HepG2 (cell line): Measurements from ENCODE around the gene GALNT9. TPM values are rescaled to one million over a fixed set of nuclear protein-coding genes. Genes with fewer than 3 reads are reported as not detected.

ENCODE experiments used
- ATAC-seq: fragments of 200-7000 bp; cut with Tn5 transposase; 3 replicates; pipeline ENCODE4 v1.9.1; 2020; ENCODE audit warnings: mild to moderate bottlenecking, moderate library complexity
- BruUV-seq: library from RNA; stranded (reverse); fragments of 400-500 nt; replicated peaks from 2 replicates; lab custom pipeline; 2021; lab: Mats Ljungman, UMichigan
- CTCF ChIA-PET: fragments of 300-600 bp; formaldehyde crosslinking; extraction: SDS; loops from one replicate; lab custom pipeline; 2021; ENCODE audit warnings: low total read pairs, inconsistent platforms, low intra/inter-chr PET ratio; lab: Yijun Ruan, JAX
- POLR2A ChIA-PET: fragments of 350-600 bp; sonication (Branson Sonifier 250); formaldehyde crosslinking; loops from one replicate; lab custom pipeline; 2020; ENCODE audit warnings: antibody characterized with exemption, inconsistent platforms; lab: Yijun Ruan, JAX
- DNase-seq: peaks from one replicate; pipeline ENCODE4 v3.0.0-alpha.2; 2015; ENCODE audit warnings: low spot score
- FAIRE-seq: peaks from 3 replicates; lab custom pipeline; 2011; peaks lifted over from hg19 to GRCh38; lab: Jason Lieb, UNC
- H2AFZ ChIP-seq: one replicate; pipeline ENCODE4 v1.6.1; 2011; ENCODE audit warnings: low read length, inconsistent platforms
- H3K27ac ChIP-seq: fragments of 300-600 bp; 3 replicates; pipeline ENCODE4 v1.8.0; 2011; ENCODE audit warnings: mixed run types, mild to moderate bottlenecking, mixed read lengths, low read length, inconsistent platforms; ENCODE audit not compliant: insufficient read depth; ENCODE audit errors: extremely low read length
- H3K27me3 ChIP-seq, 2 experiments: fragments of 200-600 bp in 1 of 2; 2 replicates in 1 of 2; 3 replicates in 1 of 2; pipeline versions ENCODE4 v1.6.0 to v1.8.0; 2011; ENCODE audit warnings: low read length in 2 of 2, mild to moderate bottlenecking in 2 of 2, moderate library complexity in 2 of 2, inconsistent platforms in 1 of 2; ENCODE audit not compliant: insufficient read depth in 2 of 2, control insufficient read depth in 1 of 2
- H3K36me3 ChIP-seq, 2 experiments: fragments of 200-600 bp in 1 of 2; replicated peaks in 1 of 2; 2 replicates in 1 of 2; 3 replicates in 1 of 2; pipeline versions ENCODE4 v1.5.1 to v1.8.0; 2011; ENCODE audit warnings: low read length in 2 of 2, inconsistent platforms in 1 of 2; ENCODE audit not compliant: insufficient read depth in 2 of 2, control insufficient read depth in 1 of 2
- H3K4me1 ChIP-seq: 2 replicates; pipeline ENCODE4 v1.5.1; 2012; ENCODE audit warnings: low read length, inconsistent platforms; ENCODE audit not compliant: insufficient read depth
- H3K4me2 ChIP-seq: 2 replicates; pipeline ENCODE4 v1.6.0; 2011; ENCODE audit warnings: low read depth, low read length, inconsistent platforms
- H3K4me3 ChIP-seq, 3 experiments: fragments of 200-600 bp in 1 of 3; sonication (generic), shearing (Covaris generic) in 1 of 3; replicated peaks in 1 of 3; 2 replicates each; pipeline ENCODE4 v1.5.1; 2011 to 2016; ENCODE audit warnings: low read length in 3 of 3, inconsistent platforms in 2 of 3, low read depth in 2 of 3, mild to moderate bottlenecking in 2 of 3, control low read depth in 1 of 3, mixed read lengths in 1 of 3; ENCODE audit not compliant: insufficient read depth in 1 of 3
- H3K79me2 ChIP-seq: one replicate; pipeline ENCODE4 v1.6.1; 2011; ENCODE audit warnings: low read length, inconsistent platforms; ENCODE audit not compliant: insufficient read depth
- H3K9ac ChIP-seq: 2 replicates; pipeline ENCODE4 v1.6.0; 2011; ENCODE audit warnings: mild to moderate bottlenecking, low read depth, low read length, inconsistent platforms; ENCODE audit not compliant: insufficient read depth
- H3K9me3 ChIP-seq: 2 replicates; pipeline ENCODE4 v1.5.1; 2012; ENCODE audit warnings: mild to moderate bottlenecking, low read length
- H4K20me1 ChIP-seq: 2 replicates; pipeline ENCODE4 v1.6.0; 2011; ENCODE audit warnings: inconsistent platforms, mild to moderate bottlenecking, low read length, moderate library complexity; ENCODE audit not compliant: insufficient read depth
- CBX5 ChIP-seq: sonication (generic); formaldehyde crosslinking; IDR thresholded peaks from 2 replicates; pipeline ENCODE4 v1.4.0; 2020; ENCODE audit warnings: missing genetic modification reagents, borderline replicate concordance
- EEA1 ChIP-seq: sonication (generic); formaldehyde crosslinking; IDR thresholded peaks from 2 replicates; pipeline ENCODE4 v1.5.1; 2020; ENCODE audit warnings: mild to moderate bottlenecking, missing genetic modification reagents, borderline replicate concordance
- GABPA ChIP-seq, 2 experiments: IDR thresholded peaks; 2 replicates each; pipeline ENCODE4 v1.6.1; 2011 to 2016; ENCODE audit warnings: low read depth in 2 of 2, low read length in 1 of 2, missing biosample characterization in 1 of 2, missing genetic modification characterization in 1 of 2
- HMG20A ChIP-seq: IDR thresholded peaks from 2 replicates; pipeline ENCODE4 v1.6.1; 2016; ENCODE audit warnings: borderline replicate concordance
- MAF1 ChIP-seq: sonication (generic); formaldehyde crosslinking; IDR thresholded peaks from 2 replicates; pipeline ENCODE4 v1.5.0; 2020; ENCODE audit warnings: missing genetic modification reagents, borderline replicate concordance
- NRL ChIP-seq: sonication (generic); formaldehyde crosslinking; IDR thresholded peaks from 2 replicates; pipeline ENCODE4 v1.5.0; 2020; ENCODE audit warnings: missing genetic modification reagents, mild to moderate bottlenecking, moderate library complexity, borderline replicate concordance
- PRPF4 ChIP-seq: fragments of 200-400 bp; formaldehyde crosslinking; IDR thresholded peaks from 2 replicates; pipeline ENCODE4 v1.6.1; 2016; ENCODE audit warnings: low read length, low read depth; ENCODE audit not compliant: poor library complexity, severe bottlenecking
- SIX1 ChIP-seq: sonication (generic); formaldehyde crosslinking; IDR thresholded peaks from 2 replicates; pipeline ENCODE4 v1.4.0; 2020; ENCODE audit warnings: missing genetic modification reagents, borderline replicate concordance
- TP53 ChIP-seq: sonication (generic); formaldehyde crosslinking; conservative IDR thresholded peaks from 2 replicates; pipeline ENCODE4 v1.4.0; 2020; ENCODE audit warnings: missing genetic modification reagents
- ZFP90 ChIP-seq: sonication (generic); formaldehyde crosslinking; IDR thresholded peaks from 2 replicates; pipeline ENCODE4 v1.8.0; 2022; ENCODE audit warnings: missing genetic modification reagents, mild to moderate bottlenecking, inconsistent platforms, borderline replicate concordance
- ZNF331 ChIP-seq: sonication (generic); formaldehyde crosslinking; IDR thresholded peaks from 2 replicates; pipeline ENCODE4 v1.4.0; 2020; ENCODE audit warnings: missing genetic modification reagents
- ZNF501 ChIP-seq: sonication (generic); formaldehyde crosslinking; IDR thresholded peaks from 2 replicates; pipeline ENCODE4 v1.5.1; 2020; ENCODE audit warnings: mild to moderate bottlenecking, moderate library complexity, missing genetic modification reagents
- ZUFSP ChIP-seq: sonication (generic); formaldehyde crosslinking; IDR thresholded peaks from 2 replicates; pipeline ENCODE4 v1.9.0; 2021; ENCODE audit warnings: missing genetic modification reagents, mild to moderate bottlenecking, borderline replicate concordance
- WGBS: methylation state at CpG from one replicate; pipeline ENCODE4 v1.1.6; 2017; ENCODE audit warnings: low lambda C conversion rate; 5-methylcytosine and 5-hydroxymethylcytosine counted together
- in situ Hi-C: cut with HindIII; loops from 2 replicates; pipeline ENCODE4 v1.10.0; 2017; ENCODE audit warnings: low pct_unique_long_range_greater_than_20kb; ENCODE audit not compliant: extremely low pct_ligation_motif_present
- intact Hi-C: fragments of 100-400 bp; cut with micrococcal nuclease; formaldehyde crosslinking; loops from one replicate; pipeline ENCODE4 v1.10.0; 2022; ENCODE audit not compliant: unreplicated experiment
- polyA plus RNA-seq, 8 experiments: library from polyadenylated mRNA; depleted of rRNA in 3 of 8; stranded (reverse) in 7 of 8; unstranded in 1 of 8; fragments of >200 nt; fragmentation: Illumina TruSeq in 4 of 8; extraction: Trizol in 4 of 8; gene quantifications; 2 replicates each; pipeline versions ENCODE4 v1.2.1 to v1.2.3, GENCODE V29; 2011 to 2016; ENCODE audit warnings: low read depth in 4 of 8, missing spikeins in 1 of 8, mixed read lengths in 1 of 8; ENCODE audit not compliant: insufficient read depth in 1 of 8
- total RNA-seq, 5 experiments: library from RNA; depleted of rRNA; stranded (reverse); fragments of >200 nt; fragmentation: Illumina TruSeq; extraction: Trizol; gene quantifications; 2 replicates each; pipeline ENCODE4 v1.2.3, GENCODE V29; 2016; ENCODE audit warnings: low read depth in 1 of 5
- TF ChIP-seq, protein P1 (sequence below), 2 experiments: fragments of 450-650 bp in 1 of 2; sonication (generic) in 1 of 2; formaldehyde crosslinking in 1 of 2; IDR thresholded peaks; 2 replicates each; pipeline versions ENCODE4 v1.6.1 to v1.8.0; 2016 to 2022; ENCODE audit warnings: antibody characterized with exemption in 1 of 2, mild to moderate bottlenecking in 1 of 2, missing genetic modification reagents in 1 of 2

GALNT9 gene
- total and polyA plus RNA-seq, 2 of the 13 experiments (the other 11 are each of a cell fraction or from before 2014, with no cell fraction given), result 0.04 TPM; not detected in 1

DNA sequence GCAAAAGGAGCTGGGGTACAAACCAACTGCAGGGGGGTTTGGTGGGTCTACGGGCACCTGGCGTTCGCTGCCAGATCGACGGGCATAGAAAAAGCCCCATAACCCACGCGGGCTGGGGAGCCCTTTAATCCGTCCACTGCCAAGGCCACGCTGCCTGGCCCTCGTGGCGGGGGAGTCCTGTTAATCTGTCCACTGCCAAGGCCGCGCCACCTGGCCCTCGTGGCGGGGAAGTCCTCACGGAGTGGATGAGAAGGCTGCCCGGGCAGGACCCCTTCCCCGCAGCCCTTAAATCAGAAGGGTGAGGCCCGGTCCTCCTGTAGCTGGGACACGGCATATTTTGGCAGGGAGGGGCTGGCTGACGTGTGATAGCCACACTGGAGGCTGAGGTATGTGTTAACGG, 99.0 kb downstream of the GALNT9 start:
- DNase-seq, result no peak
- Histone ChIP-seq H2AFZ (no peak overlapping the region), H4K20me1 (peaks cover 4% of the 10 kb centered on the region; the same call in 1 of the 2 replicates), H3K9ac (no peak overlapping the region), H3K4me1 (no peaks in the 10 kb centered on the region), H3K4me3 (no peak overlapping the region), H3K27me3 (peaks cover 9 to 46% of the 10 kb centered on the region in 2 experiments; a peak in 4 of 5 replicates), H3K27ac (no peak overlapping the region), H3K79me2 (no peaks in the 10 kb centered on the region), H3K36me3 (no peaks in the 10 kb centered on the region), H3K4me2 (no peak overlapping the region), H3K9me3 (no peaks in the 10 kb centered on the region)
- no peak for FAIRE-seq
- BruUV-seq, result no TSS peak
- CTCF ChIA-PET, result no interaction called here
- 65% methylated on average over 19 of the region's 22 CpGs for WGBS
- no peak for ATAC-seq
- in situ Hi-C loops (no loop called here), intact Hi-C loops (no loop called here)
- POLR2A ChIA-PET, result no interaction called here
- TF ChIP-seq, protein P1, sequence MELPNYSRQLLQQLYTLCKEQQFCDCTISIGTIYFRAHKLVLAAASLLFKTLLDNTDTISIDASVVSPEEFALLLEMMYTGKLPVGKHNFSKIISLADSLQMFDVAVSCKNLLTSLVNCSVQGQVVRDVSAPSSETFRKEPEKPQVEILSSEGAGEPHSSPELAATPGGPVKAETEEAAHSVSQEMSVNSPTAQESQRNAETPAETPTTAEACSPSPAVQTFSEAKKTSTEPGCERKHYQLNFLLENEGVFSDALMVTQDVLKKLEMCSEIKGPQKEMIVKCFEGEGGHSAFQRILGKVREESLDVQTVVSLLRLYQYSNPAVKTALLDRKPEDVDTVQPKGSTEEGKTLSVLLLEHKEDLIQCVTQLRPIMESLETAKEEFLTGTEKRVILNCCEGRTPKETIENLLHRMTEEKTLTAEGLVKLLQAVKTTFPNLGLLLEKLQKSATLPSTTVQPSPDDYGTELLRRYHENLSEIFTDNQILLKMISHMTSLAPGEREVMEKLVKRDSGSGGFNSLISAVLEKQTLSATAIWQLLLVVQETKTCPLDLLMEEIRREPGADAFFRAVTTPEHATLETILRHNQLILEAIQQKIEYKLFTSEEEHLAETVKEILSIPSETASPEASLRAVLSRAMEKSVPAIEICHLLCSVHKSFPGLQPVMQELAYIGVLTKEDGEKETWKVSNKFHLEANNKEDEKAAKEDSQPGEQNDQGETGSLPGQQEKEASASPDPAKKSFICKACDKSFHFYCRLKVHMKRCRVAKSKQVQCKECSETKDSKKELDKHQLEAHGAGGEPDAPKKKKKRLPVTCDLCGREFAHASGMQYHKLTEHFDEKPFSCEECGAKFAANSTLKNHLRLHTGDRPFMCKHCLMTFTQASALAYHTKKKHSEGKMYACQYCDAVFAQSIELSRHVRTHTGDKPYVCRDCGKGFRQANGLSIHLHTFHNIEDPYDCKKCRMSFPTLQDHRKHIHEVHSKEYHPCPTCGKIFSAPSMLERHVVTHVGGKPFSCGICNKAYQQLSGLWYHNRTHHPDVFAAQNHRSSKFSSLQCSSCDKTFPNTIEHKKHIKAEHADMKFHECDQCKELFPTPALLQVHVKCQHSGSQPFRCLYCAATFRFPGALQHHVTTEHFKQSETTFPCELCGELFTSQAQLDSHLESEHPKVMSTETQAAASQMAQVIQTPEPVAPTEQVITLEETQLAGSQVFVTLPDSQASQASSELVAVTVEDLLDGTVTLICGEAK (IDR thresholded peaks at IDR 0.05), result no peak
- TF ChIP-seq, protein P1 (CRISPR knock-in tag; IDR thresholded peaks at IDR 0.05), result no peak
- TF ChIP-seq TP53 (CRISPR knock-in tag) (no peak), ZUFSP (CRISPR knock-in tag) (no peak), PRPF4 (no peak), ZNF501 (CRISPR knock-in tag) (no peak), CBX5 (no peak), NRL (CRISPR knock-in tag) (no peak), ZFP90 (no peak), SIX1 (no peak), EEA1 (CRISPR knock-in tag) (no peak), MAF1 (CRISPR knock-in tag) (no peak), ZNF331 (no peak), HMG20A (no peak), GABPA (IDR thresholded peaks at IDR 0.05; ENCODE audit: low read depth, low read length) (no peak), GABPA (CRISPR knock-in tag; IDR thresholded peaks at IDR 0.05; ENCODE audit: low read depth) (no peak)
